WTC11 (cell line): ENCODE measurements around the gene RPL10. TPM values are rescaled to one million over a fixed set of nuclear protein-coding genes. Genes with fewer than 3 reads are reported as not detected.

Experiments
- ATAC-seq: fragments of 200-7000 bp; cut with Tn5 transposase; 2 replicates; pipeline ENCODE4 v1.10.0; 2021; ENCODE audit warnings: mild to moderate bottlenecking, moderate library complexity
- CTCF ChIA-PET: fragments of 300-600 bp; sonication (Branson Sonifier 250); formaldehyde crosslinking; loops from one replicate; lab custom pipeline; 2021; ENCODE audit warnings: antibody characterized with exemption; lab: Charles Lee
- POLR2A ChIA-PET: fragments of 350-600 bp; sonication (Branson Sonifier 250); formaldehyde crosslinking; loops from one replicate; lab custom pipeline; 2021; ENCODE audit warnings: antibody characterized with exemption; lab: Charles Lee
- DNase-seq: peaks from one replicate; pipeline ENCODE4 v3.0.0; 2021; ENCODE audit warnings: low spot score
- H3K27ac Mint-ChIP-seq: 2 replicates; pipeline ENCODE4 v1.8.0; 2021; ENCODE audit warnings: mixed read lengths
- H3K27me3 Mint-ChIP-seq: 2 replicates; pipeline ENCODE4 v1.8.0; 2021; ENCODE audit warnings: low read depth, mild to moderate bottlenecking, moderate library complexity, mixed read lengths
- H3K36me3 Mint-ChIP-seq: 2 replicates; pipeline ENCODE4 v1.8.0; 2021; ENCODE audit warnings: mixed read lengths
- H3K4me1 Mint-ChIP-seq: 2 replicates; pipeline ENCODE4 v1.8.0; 2022; ENCODE audit warnings: mixed read lengths
- H3K4me3 Mint-ChIP-seq: 2 replicates; pipeline ENCODE4 v1.8.0; 2021; ENCODE audit warnings: mild to moderate bottlenecking, moderate library complexity, mixed read lengths
- H3K9me3 Mint-ChIP-seq: 2 replicates; pipeline ENCODE4 v1.8.0; 2021; ENCODE audit warnings: mixed read lengths
- ATF2 ChIP-seq: sonication (generic); formaldehyde crosslinking; IDR thresholded peaks from 2 replicates; pipeline ENCODE4 v1.8.1; 2022; ENCODE audit warnings: low read depth, missing genetic modification reagents, borderline replicate concordance
- CBFB ChIP-seq: sonication (generic); formaldehyde crosslinking; IDR thresholded peaks from 2 replicates; pipeline ENCODE4 v1.8.1; 2022; ENCODE audit warnings: mild to moderate bottlenecking, low read depth, missing genetic modification reagents
- CREB1 ChIP-seq: sonication (generic); formaldehyde crosslinking; IDR thresholded peaks from 2 replicates; pipeline ENCODE4 v1.8.0; 2023; ENCODE audit warnings: mild to moderate bottlenecking, missing genetic modification reagents
- EMX1 ChIP-seq: fragments of 250-450 bp; sonication (Bioruptor Pico); IDR thresholded peaks from 2 replicates; pipeline ENCODE4 v1.8.0; 2021; ENCODE audit warnings: mild to moderate bottlenecking
- FOXK1 ChIP-seq: sonication (generic); formaldehyde crosslinking; IDR thresholded peaks from 2 replicates; pipeline ENCODE4 v1.8.0; 2022; ENCODE audit warnings: mild to moderate bottlenecking, moderate library complexity, missing genetic modification reagents
- HMGA2 ChIP-seq: fragments of 250-450 bp; sonication (Bioruptor Pico); IDR thresholded peaks from 2 replicates; pipeline ENCODE4 v1.4.0; 2021; ENCODE audit warnings: mild to moderate bottlenecking, moderate library complexity
- KAT7 ChIP-seq: sonication (generic); formaldehyde crosslinking; IDR thresholded peaks from 2 replicates; pipeline ENCODE4 v1.8.1; 2023; ENCODE audit warnings: missing genetic modification reagents, mild to moderate bottlenecking, borderline replicate concordance
- MXD4 ChIP-seq: fragments of 250-450 bp; sonication (Bioruptor Pico); IDR thresholded peaks from 2 replicates; pipeline ENCODE4 v1.8.0; 2021; ENCODE audit warnings: mild to moderate bottlenecking, moderate library complexity, borderline replicate concordance
- NR3C1 ChIP-seq: sonication (generic); formaldehyde crosslinking; conservative IDR thresholded peaks from 2 replicates; pipeline ENCODE4 v1.8.1; 2023; ENCODE audit warnings: low read depth, mild to moderate bottlenecking, missing genetic modification reagents
- PREB ChIP-seq: sonication (generic); formaldehyde crosslinking; IDR thresholded peaks from 2 replicates; pipeline ENCODE4 v1.8.1; 2022; ENCODE audit warnings: mild to moderate bottlenecking, missing genetic modification reagents, moderate library complexity, borderline replicate concordance
- RELA ChIP-seq: sonication (generic); formaldehyde crosslinking; IDR thresholded peaks from 2 replicates; pipeline ENCODE4 v1.8.1; 2022; ENCODE audit warnings: missing genetic modification reagents, mild to moderate bottlenecking, borderline replicate concordance
- SMAD4 ChIP-seq: sonication (generic); formaldehyde crosslinking; IDR thresholded peaks from 2 replicates; pipeline ENCODE4 v1.8.0; 2022; ENCODE audit warnings: mild to moderate bottlenecking, missing genetic modification reagents
- STAT6 ChIP-seq: sonication (generic); formaldehyde crosslinking; conservative IDR thresholded peaks from 2 replicates; pipeline ENCODE4 v1.8.1; 2023; ENCODE audit warnings: mild to moderate bottlenecking, low read depth, missing genetic modification reagents, moderate library complexity
- USF2 ChIP-seq: sonication (generic); formaldehyde crosslinking; IDR thresholded peaks from 2 replicates; pipeline ENCODE4 v1.8.1; 2023; ENCODE audit warnings: mild to moderate bottlenecking, missing genetic modification reagents, moderate library complexity
- ZBTB43 ChIP-seq: sonication (generic); formaldehyde crosslinking; IDR thresholded peaks from 2 replicates; pipeline ENCODE4 v1.8.1; 2023; ENCODE audit warnings: mild to moderate bottlenecking, missing genetic modification reagents
- ZMAT4 ChIP-seq: fragments of 250-450 bp; sonication (Bioruptor Pico); IDR thresholded peaks from 2 replicates; pipeline ENCODE4 v1.9.0; 2021; ENCODE audit warnings: mild to moderate bottlenecking
- ZNF317 ChIP-seq: sonication (generic); formaldehyde crosslinking; IDR thresholded peaks from 2 replicates; pipeline ENCODE4 v1.8.1; 2023; ENCODE audit warnings: low read depth, mild to moderate bottlenecking, moderate library complexity, missing genetic modification reagents, borderline replicate concordance
- total RNA-seq: library from RNA; stranded (reverse); gene quantifications from 3 replicates; pipeline ENCODE4 v1.2.3, GENCODE V29; 2021
- TF ChIP-seq, protein P1 (sequence below): fragments of 250-450 bp; sonication (Bioruptor Pico); IDR thresholded peaks from 2 replicates; pipeline ENCODE4 v2.1.2; 2022; ENCODE audit warnings: mild to moderate bottlenecking, moderate library complexity
- TF ChIP-seq, protein P2 (sequence below): fragments of 250-450 bp; sonication (Bioruptor Pico); conservative IDR thresholded peaks from 2 replicates; pipeline ENCODE4 v1.9.0; 2021; ENCODE audit warnings: mild to moderate bottlenecking
- TF ChIP-seq, protein P3 (sequence below): fragments of 250-450 bp; sonication (Bioruptor Pico); IDR thresholded peaks from 2 replicates; pipeline ENCODE4 v1.9.0; 2021; ENCODE audit warnings: mild to moderate bottlenecking, borderline replicate concordance

Gene RPL10
- total RNA-seq, 1 experiment from 2014 or later = 2,241 TPM

DNA sequence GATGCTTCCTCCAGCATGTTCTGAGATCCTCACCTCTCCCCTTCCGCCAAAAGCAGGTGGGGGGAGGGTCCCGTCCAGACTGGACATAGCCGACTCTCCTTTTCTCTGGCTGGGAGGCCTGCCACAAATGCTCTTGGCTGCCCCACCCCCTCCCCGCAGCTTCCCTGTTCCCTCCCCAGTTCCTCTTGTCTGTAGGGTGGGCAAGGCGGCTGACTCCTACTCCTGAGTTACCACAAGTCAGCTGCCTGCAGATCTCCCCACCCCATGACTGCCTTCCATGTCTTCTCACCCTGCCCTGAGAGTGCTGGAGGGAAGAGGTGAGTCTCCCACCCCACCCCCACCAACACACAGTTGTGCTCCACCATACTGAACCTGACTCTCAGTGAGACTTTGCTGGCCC is 33.2 kb downstream of the RPL10 start (continued):
- TF ChIP-seq, protein P1, sequence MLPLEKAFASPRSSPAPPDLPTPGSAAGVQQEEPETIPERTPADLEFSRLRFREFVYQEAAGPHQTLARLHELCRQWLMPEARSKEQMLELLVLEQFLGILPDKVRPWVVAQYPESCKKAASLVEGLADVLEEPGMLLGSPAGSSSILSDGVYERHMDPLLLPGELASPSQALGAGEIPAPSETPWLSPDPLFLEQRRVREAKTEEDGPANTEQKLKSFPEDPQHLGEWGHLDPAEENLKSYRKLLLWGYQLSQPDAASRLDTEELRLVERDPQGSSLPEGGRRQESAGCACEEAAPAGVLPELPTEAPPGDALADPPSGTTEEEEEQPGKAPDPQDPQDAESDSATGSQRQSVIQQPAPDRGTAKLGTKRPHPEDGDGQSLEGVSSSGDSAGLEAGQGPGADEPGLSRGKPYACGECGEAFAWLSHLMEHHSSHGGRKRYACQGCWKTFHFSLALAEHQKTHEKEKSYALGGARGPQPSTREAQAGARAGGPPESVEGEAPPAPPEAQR (CRISPR knock-in tag) = no peak
- TF ChIP-seq MXD4 (no peak), CBFB (CRISPR knock-in tag) (no peak), PREB (CRISPR knock-in tag) (no peak), RELA (CRISPR knock-in tag) (no peak), STAT6 (CRISPR knock-in tag) (no peak)

DNA sequence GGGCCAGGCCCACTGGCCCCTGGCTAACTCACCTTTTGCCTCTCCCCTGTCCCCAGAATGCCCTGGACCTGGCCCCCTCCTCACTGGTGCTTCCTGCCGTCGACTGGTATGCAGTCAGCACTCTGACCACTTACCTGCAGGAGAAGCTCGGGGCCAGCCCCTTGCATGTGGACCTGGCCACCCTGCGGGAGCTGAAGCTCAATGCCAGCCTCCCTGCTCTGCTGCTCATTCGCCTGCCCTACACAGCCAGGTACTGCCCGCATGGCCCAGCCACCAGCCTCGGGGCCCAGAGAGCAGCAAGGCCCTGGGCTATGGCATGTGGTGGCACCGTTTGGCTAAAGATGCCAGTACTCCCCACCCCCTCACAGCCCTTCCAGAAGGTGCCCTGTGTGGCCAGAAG is 34.0 kb downstream of the RPL10 start:
- no peak for DNase-seq
- CTCF ChIA-PET = no interaction called here
- Mint-ChIP-seq H3K27me3 (no peaks in the 10 kb centered on the region), H3K4me1 (peaks cover 25% of the 10 kb centered on the region), H3K9me3 (no peaks in the 10 kb centered on the region), H3K27ac (no peak overlapping the region), H3K4me3 (no peak overlapping the region), H3K36me3 (peaks cover 10% of the 10 kb centered on the region; the same call in 1 of the 2 replicates)
- POLR2A ChIA-PET = no interaction called here
- TF ChIP-seq HMGA2 (no peak), NR3C1 (CRISPR knock-in tag) (no peak), FOXK1 (CRISPR knock-in tag) (no peak), ATF2 (CRISPR knock-in tag) (no peak), USF2 (CRISPR knock-in tag) (no peak), ZMAT4 (CRISPR knock-in tag) (no peak), SMAD4 (CRISPR knock-in tag) (no peak), CREB1 (CRISPR knock-in tag) (no peak), ZNF317 (no peak), KAT7 (CRISPR knock-in tag) (no peak), ZBTB43 (CRISPR knock-in tag) (no peak), EMX1 (CRISPR knock-in tag) (no peak), CBFB (CRISPR knock-in tag) (no peak)
- TF ChIP-seq, protein P2, sequence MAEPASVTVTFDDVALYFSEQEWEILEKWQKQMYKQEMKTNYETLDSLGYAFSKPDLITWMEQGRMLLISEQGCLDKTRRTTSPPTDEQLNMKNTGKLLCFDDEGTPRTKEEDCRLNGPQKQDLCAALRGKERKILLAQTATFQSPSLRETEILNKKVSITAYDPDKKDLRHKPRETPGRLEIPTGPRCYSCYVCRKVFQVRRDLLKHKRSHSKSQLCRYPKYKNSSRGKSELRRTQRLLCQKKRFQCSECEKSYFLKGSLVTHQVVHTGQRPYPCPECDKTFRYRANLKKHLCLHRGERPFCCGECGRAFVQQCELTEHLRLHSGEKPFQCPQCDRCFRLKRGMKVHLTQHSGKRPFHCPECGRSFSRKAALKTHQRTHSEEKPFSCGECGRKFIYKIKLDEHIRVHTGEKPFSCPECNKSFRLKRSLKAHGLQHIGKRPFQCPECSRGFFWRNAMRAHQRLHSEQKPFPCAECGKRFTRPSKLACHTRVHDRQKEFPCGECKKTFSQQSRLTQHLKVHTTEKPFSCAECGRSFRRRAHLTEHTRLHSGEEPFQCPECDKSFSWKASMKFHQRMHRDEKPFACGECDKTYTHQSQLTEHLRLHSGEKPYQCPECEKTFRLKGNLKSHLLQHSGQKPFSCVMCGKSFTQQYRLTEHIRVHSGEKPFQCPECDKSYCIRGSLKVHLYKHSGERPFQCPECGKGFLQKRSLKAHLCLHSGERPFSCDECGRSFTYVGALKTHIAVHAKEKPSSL = no peak
- TF ChIP-seq, protein P3, sequence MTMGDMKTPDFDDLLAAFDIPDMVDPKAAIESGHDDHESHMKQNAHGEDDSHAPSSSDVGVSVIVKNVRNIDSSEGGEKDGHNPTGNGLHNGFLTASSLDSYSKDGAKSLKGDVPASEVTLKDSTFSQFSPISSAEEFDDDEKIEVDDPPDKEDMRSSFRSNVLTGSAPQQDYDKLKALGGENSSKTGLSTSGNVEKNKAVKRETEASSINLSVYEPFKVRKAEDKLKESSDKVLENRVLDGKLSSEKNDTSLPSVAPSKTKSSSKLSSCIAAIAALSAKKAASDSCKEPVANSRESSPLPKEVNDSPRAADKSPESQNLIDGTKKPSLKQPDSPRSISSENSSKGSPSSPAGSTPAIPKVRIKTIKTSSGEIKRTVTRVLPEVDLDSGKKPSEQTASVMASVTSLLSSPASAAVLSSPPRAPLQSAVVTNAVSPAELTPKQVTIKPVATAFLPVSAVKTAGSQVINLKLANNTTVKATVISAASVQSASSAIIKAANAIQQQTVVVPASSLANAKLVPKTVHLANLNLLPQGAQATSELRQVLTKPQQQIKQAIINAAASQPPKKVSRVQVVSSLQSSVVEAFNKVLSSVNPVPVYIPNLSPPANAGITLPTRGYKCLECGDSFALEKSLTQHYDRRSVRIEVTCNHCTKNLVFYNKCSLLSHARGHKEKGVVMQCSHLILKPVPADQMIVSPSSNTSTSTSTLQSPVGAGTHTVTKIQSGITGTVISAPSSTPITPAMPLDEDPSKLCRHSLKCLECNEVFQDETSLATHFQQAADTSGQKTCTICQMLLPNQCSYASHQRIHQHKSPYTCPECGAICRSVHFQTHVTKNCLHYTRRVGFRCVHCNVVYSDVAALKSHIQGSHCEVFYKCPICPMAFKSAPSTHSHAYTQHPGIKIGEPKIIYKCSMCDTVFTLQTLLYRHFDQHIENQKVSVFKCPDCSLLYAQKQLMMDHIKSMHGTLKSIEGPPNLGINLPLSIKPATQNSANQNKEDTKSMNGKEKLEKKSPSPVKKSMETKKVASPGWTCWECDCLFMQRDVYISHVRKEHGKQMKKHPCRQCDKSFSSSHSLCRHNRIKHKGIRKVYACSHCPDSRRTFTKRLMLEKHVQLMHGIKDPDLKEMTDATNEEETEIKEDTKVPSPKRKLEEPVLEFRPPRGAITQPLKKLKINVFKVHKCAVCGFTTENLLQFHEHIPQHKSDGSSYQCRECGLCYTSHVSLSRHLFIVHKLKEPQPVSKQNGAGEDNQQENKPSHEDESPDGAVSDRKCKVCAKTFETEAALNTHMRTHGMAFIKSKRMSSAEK (CRISPR knock-in tag) = no peak
- ATAC-seq = no peak
